HG02943 (cell line): Measurements from ENCODE around the gene UBE2H.
"Not testable (repeated sequence)": the region's sequence is repeated elsewhere in the genome, so short reads cannot be mapped to it uniquely, and the experiment has no call there.

Experiments used
- ATAC-seq: cut with Tn5 transposase; IDR thresholded peaks from one replicate; pipeline ENCODE4 v1.9.1; 2021; ENCODE audit warnings: mild to moderate bottlenecking, low read depth, moderate library complexity; ENCODE audit not compliant: unreplicated experiment

UBE2H gene

GRCh38 chr7:129851809-129852208 lies 101.0 kb downstream of the UBE2H start:
- no peak for ATAC-seq

DNA sequence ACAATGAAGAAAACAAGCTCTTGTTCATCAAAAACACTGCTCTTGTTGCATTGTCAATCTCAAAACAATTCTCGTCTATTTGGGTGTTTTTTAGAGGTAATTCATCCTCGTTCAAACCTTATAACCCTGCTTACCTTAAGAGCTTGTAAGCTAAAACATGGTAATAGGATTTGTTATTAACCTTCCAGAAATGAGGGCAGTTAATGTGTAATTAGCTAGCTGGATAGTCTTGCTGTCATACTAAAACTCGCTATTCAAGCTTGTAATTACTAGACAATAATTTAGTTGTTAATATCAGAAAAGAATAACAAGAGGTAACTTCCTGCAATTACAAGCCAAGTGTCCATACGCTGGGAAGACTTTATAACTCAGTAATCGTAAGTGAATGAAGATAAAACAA lies 101.6 kb downstream of the UBE2H start:
- ATAC-seq = no peak

- ATAC-seq = no peak
Observed at GRCh38 chr7:129848436-129848835, 104.3 kb downstream of the UBE2H start.

GRCh38 chr7:129845972-129846327 lies 106.8 kb downstream of the UBE2H start:
- no peak for ATAC-seq

- no peak for ATAC-seq
Observed at GRCh38 chr7:129845178-129845971, 107.4 kb downstream of the UBE2H start.

- ATAC-seq = no peak
Observed at GRCh38 chr7:129843978-129844840, 108.6 kb downstream of the UBE2H start.

DNA sequence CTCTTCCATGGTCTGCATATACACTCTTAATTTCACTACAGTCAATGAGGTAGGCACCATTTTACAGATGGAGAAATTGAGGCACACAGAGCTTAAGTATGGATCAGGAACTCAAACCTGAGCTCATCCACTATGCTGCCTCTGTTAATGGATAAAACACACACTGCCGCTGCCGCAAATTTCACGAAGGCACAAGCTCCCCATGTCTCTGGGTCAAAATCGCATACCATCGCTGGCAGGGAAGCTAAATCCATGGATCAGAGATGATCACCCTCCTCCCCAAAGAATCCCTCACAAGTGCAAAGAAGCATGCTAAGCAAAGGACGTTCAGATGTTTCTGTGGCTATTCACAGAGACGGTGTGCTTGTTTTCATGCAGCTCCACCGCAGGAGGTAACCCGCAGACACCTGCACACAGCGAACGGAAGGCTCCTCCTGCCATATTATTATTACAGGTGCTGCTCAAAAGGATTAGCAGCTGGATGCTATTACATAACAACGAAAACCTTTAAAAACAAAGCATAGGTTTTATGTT lies 109.3 kb downstream of the UBE2H start:
- ATAC-seq = no peak

DNA sequence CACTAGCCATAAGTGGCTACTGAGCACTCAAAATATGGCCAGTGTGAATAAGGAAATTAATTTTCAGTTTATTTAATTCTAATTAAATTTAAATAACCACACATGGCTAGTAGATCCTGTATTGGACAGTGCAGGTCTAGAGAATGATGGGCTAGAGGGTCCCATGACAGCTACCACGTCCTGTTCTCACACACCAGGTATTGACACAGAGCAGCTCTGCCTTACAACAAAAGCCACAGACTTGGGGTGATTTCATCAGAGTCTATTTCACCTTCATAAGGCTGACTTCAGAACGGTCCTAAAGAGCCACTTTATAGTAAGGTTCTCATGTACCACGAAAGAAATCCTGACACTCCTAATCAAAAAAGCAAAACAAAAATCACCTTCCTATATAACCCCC lies 111.3 kb downstream of the UBE2H start:
- no peak for ATAC-seq

DNA sequence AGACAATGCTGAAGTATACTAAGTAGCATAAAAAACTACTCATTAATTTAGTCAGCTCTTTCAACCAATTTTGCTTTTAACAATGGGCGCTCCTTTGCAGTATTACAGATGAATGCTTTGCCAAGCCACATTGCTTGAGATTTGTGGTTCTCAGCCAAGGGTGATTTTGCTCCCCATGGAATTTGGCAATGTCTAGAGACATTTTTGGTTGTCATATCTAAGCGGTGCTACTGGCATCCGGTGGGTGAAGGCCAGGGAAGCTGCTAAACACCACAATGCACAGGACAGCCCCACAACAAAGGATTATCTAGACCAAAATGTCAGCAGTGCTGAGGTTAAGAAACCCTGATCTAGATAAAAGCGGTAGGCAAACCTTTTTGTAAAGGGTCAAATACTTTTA lies 112.0 kb downstream of the UBE2H start:
- no peak for ATAC-seq

DNA sequence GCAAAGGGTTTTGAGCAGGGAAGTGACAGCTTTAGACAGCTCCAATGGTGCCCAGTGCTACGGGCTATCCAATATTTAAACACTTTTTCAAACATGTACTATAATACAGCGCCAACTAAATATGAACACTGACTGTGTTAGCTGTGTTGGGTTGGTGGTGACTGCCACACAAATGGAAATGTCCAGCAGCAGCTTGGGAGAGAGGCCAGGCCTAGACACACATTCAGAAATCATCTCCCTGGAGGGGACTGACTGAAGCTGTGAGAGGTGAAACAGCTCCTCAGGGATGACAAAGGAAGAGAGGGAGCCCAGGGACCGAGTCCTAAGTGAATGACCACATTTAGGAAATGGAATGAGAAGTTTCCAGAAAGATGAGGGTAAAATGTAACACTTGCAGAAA lies 115.8 kb downstream of the UBE2H start:
- ATAC-seq = no peak

- ATAC-seq = no peak
Observed at GRCh38 chr7:129835569-129835968, 117.2 kb downstream of the UBE2H start.

GRCh38 chr7:129833353-129833752 lies 119.4 kb downstream of the UBE2H start:
- not testable (repeated sequence) for ATAC-seq

- no peak for ATAC-seq
Observed at GRCh38 chr7:129832701-129833227, 120.0 kb downstream of the UBE2H start.

DNA sequence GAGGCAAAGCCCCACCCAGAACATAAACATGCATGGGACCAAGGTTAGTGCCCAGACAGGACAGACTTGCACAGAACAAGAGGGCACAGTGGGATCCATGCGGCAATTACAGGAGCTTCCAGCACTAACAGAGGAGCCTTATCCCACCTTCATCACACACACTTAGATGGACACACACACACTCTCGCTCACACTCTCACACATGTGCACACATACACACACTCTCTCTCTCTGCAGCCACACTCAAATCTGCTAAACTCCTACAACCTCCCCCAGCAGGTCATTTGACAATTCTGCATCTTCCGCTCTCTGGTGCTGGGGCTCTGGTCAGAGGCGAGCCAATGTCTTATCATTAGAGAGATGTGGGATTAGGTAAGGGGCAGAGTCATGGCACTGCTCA lies 120.5 kb downstream of the UBE2H start:
- no peak for ATAC-seq

GRCh38 chr7:129831424-129832058 lies 121.2 kb downstream of the UBE2H start:
- no peak for ATAC-seq

DNA sequence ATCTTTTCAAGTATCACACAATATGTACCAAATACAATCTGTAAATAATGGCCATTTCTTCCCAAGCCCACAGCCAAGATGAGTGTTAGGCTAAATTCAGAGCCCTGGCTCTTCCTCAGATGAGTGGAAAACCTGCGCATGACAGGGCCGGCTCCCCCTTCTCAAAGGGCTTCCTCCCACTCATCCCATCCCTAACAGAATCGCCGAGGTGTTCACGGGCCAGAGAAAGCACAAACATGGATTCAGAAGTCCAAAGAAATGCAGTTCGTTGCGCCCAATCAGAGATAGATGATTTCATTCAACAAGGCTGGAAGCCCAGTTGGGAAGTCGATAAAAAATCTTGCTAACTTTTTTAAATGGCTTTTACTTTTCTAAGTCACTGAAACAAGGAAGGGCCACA lies 121.8 kb downstream of the UBE2H start:
- ATAC-seq = no peak

- no peak for ATAC-seq
Observed at GRCh38 chr7:129829737-129830631, 122.8 kb downstream of the UBE2H start.

DNA sequence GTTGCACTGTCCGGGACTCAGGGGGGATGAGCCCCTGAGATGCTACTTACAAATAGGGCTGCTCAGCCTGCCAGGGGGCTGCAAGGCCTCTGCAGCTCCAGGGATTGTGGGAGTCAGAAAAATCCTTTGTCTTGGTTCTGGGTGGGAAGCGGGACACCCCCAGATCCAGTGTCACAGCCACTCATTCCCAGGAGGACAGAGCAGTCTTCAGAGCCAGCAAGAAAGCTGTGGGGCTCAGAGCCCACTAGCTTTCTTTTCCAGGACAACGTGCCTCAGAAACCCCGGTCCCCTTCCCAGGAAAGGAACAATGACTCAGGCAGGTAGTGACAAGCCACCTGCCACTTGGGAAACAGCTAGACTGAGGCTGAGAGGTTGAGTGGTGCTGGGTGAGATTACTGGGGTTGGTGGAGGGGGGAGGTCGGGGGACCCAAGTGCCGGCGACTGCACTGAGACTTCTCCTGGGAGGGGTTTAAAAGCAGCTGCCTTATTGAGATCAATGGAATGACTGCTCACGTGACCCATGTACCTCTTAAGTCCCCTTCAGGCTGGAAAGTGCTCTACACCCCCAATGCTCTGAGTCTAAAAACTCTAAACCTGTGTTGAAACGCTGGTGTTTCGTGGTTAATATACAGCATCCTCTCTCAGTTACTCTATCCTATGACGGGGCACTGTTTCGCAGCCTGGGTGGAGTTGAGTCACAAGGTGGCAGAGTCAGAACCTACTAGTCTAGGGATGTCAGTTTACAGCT lies 123.6 kb downstream of the UBE2H start:
- no peak for ATAC-seq

GRCh38 chr7:129828078-129828762 lies 124.5 kb downstream of the UBE2H start:
- no peak for ATAC-seq
